ENCODE measurements around the gene GPC6.

GRCh38 chr13:94390881-94391280, 1164.3 kb downstream of the GPC6 start:
- TF ChIP-seq SP1 (IDR thresholded peaks at IDR 0.05), result no peak
- TF ChIP-seq BHLHE40 (IDR thresholded peaks at IDR 0.05; ENCODE audit: borderline replicate concordance), result no peak
- TF ChIP-seq SUZ12 (IDR thresholded peaks at IDR 0.05), result no peak
- TF ChIP-seq ARNT (IDR thresholded peaks at IDR 0.05), result no peak
- TF ChIP-seq FOXA1 (IDR thresholded peaks at IDR 0.05), result no peak
- TF ChIP-seq LEF1 (IDR thresholded peaks at IDR 0.05; ENCODE audit: borderline replicate concordance), result no peak
- TF ChIP-seq PKNOX1 (IDR thresholded peaks at IDR 0.05), result no peak
- no peak for TF ChIP-seq HDGF (IDR thresholded peaks at IDR 0.05; ENCODE audit: borderline replicate concordance)
